GM04503 (cell line): ENCODE results near the gene CCNB1.
"Not testable (repeated sequence)": the region's sequence is repeated elsewhere in the genome, so short reads cannot be mapped to it uniquely, and the experiment has no call there.

Experiments used
- DNase-seq: peaks from one replicate; pipeline ENCODE4 v3.0.0-alpha.2; 2012; ENCODE audit warnings: low read depth

CCNB1 gene

DNA sequence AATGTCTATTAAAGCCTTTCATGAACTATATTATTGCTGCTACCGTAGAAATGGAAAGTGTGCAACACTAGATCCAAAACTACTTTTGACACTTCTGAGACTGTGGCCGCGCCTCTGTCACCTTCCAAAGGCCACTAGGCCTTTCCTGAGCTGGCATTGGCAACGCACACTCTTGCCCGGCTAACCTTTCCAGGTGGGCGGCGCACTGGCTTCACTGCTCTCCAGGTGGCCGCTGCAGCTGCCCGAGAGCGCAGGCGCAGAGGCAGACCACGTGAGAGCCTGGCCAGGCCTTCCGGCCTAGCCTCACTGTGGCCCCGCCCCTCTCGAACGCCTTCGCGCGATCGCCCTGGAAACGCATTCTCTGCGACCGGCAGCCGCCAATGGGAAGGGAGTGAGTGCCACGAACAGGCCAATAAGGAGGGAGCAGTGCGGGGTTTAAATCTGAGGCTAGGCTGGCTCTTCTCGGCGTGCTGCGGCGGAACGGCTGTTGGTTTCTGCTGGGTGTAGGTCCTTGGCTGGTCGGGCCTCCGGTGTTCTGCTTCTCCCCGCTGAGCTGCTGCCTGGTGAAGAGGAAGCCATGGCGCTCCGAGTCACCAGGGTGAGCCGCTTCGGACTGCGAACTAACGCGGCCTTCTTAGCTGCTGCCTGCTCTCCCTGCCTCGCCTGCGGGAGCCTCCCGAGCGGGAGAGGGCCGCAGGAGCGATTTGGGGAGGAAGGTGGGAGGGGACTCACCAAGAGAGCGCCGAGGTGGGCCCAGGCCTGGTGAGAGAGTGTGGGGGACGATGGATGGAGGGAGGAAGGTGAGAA, at the start of gene CCNB1:
CCNB1 (plus strand) TSS at position 465 of the 807 bp plus-strand sequence; CDS start at position 578, 113 bp downstream.
- peak; percentile 73 for DNase-seq

DNA sequence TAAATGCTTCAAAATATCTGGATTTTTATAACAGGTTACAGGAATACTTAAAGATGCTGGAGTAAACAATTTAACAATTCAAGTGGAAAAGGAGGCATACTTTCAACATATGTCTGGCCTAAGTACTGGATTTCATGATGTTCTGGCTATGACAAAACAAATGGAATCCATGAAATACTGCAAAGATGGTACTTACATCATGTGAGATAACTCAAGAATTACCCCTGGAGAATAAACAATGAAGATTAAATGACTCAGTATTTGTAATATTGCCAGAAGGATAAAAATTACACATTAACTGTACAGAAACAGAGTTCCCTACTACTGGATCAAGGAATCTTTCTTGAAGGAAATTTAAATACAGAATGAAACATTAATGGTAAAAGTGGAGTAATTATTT, 37.5 kb upstream of the CCNB1 start:
- peak; percentile 44 for DNase-seq

DNA sequence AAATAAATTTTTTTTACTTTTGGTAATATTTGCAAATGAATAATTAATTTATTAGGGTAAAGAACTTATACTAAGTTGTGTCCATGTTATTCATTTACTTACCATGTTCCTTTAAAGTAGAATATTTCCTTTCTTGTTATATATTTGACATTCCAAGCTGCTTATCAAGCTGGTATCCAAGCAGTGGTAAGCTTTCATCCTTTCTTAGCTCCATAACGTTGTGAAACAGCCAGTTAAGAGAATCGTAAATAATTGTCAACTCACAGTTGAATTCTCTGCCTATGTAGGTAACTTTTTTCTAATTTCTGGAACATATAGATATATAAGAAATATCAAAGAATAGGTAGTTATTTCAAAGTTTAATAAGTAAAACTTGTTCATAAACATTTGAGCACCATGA, 36.7 kb upstream of the CCNB1 start:
- no peak for DNase-seq

DNA sequence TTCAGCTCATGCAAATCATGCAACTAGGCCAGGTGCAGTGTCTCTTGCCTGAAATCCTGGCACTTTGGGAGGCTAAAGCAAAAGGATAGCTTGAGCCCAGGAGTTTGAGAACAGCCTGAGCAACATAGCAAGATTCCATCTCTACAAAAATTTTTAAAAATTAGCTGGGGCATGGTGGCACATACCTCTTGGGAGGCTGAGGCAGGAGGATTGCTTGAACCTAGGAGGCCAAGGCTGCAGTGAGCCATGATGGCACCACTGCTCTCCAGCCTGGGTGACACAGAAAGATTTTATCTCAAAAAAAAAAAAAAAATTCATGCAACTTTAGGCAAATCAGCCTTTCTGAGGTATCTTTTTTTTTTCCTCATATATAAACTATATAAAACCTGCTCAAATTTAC, 35.6 kb upstream of the CCNB1 start:
- DNase-seq: no peak

DNA sequence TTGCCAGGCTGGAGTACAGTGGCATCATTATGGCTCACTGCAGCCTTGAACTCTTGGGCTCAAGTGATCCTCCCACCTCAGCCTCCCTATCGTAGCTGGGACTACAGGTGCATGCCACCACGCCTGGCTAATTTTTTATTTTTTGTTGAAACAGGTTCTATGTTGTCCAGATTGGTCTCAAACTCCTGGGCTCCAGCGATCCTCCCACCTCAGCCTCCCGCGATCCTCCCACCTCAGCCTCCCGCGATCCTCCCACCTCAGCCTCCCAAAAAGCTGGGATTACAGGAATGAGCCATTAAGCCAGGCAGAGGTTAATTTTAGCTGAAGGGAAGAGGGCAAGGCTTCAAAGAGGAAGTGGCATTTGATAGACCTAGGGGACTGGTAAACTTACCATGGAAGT, 32.8 kb upstream of the CCNB1 start:
- DNase-seq: no peak

DNA sequence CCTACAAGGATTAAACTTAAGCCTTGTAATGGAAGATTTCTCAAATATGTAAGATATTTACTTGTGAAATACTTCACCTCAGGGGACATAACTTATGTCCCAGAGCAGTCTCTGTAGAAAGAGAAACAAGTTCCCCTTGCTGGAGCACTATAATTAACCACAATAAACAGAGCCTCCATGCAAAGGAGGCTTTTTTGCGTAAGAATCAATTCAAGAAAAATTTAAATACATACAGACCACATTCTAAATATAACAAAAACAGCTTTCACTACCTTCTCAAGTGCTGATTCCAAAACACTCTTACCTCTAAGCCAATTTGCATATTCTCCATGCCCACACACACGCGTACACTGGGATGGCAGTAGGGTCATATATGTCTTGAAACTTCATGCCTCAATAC, 30.7 kb upstream of the CCNB1 start:
- DNase-seq: peak; percentile 33

DNA sequence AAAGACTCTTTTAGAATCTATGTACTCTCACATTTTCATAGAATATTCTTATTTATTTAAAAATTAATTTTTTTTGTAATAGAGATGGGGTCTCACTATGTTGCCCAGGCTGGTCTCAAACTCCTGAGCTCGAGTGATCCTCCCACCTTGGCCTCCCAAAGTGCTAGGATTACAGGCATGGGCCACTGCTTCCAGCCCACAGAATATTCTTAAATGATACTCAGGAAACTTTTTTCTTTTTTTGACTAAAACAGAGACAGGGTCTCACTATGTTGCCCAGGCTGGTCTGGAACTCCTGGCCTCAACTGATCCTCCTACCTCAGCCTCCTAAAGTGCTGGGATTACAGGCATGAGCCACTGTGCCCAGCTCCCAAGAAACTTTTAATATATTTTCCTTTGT, 29.7 kb upstream of the CCNB1 start:
- not testable (repeated sequence) for DNase-seq

DNA sequence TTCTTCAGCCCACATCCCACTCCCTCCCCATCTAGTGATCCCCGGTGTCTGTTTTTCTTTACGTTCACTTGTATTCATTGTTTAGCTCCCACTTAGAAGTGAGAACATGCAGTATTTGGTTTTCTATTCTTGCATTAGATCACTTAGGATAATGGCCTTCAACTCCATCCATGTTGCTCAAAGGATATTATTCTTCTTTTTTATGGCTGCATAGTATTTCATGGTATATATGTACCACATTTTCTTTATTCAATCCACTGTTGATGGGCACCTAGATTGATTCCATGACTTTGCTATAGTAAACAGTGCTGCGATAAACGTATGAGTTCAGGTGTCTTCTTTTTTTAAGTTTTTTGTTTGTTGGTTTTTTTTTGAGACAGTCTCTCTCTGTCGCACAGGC, 29.1 kb upstream of the CCNB1 start:
- DNase-seq: no peak

DNA sequence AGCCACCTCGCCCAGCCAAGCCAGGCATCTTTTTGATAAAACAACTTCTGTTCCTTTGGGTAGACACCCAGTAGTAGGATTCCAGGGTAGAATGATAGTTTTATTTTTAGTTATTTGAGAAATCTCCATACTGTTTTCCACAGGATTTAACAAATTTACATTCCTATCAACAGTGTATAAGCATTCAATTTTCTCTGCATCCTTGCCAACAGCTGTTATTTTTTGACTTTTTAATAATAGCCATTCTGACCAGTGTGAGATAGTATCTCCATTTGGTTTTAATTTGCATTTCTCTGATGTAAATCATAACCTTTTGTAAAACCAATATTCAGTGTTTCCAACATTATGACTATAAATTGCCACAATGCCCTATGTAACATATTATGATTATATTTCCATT, 28.2 kb upstream of the CCNB1 start:
- DNase-seq: no peak

DNA sequence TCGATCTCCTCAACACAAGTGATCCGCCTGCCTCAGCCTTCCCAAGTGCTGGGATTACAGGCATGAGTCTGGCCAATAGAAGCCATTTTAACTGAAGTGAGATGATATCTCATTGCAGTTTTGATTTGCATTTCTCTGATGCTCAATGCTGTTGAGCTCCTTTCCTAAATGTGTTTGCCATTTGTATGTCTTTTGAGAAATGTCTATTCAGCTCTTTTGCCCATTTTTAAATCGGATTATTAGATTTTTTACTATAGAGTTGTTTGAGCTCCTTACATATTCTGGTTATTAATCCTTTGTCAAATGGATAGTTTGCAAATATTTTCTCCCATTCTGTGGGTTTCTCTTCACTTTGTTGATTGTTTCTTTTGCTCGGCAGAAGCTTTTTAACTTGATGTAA, 26.7 kb upstream of the CCNB1 start:
- not testable (repeated sequence) for DNase-seq

DNA sequence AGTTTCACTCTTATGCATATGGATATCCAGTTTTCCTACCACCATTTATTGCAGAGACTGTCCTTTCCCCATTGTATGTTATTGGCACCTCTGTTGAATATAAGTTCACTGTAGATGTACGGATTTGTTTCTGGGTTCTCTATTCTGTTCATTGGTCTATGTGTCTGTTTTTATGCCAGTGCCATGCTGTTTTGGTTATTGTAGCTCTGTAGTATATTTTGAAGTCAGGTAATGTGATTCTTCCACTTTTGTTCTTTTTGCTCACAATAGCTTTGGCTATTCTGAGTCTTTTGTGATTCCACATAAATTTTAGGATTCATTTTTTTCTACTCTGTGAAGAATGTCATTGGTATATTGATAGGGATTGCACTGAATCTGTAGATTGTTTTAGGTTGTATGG, 26.1 kb upstream of the CCNB1 start:
- DNase-seq: no peak

DNA sequence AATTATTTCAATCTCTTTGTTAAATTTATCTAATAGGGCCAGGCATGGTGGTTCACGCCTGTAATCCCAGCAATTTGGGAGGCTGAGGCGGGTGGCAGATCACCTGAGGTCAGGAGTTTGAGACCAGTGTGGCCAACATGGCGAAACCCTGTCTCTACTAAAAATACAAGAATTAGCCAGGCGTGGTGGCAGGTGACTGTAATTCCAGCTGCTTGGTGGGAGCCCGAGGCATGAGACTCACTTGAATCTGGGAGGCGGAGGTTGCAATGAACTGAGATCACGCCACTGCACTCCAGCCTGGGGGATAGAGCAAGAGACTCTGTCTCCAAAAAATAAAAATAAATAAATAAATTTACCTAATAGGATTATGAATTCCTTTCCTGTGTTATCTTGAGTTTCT, 18.4 kb upstream of the CCNB1 start:
- not testable (repeated sequence) for DNase-seq

DNA sequence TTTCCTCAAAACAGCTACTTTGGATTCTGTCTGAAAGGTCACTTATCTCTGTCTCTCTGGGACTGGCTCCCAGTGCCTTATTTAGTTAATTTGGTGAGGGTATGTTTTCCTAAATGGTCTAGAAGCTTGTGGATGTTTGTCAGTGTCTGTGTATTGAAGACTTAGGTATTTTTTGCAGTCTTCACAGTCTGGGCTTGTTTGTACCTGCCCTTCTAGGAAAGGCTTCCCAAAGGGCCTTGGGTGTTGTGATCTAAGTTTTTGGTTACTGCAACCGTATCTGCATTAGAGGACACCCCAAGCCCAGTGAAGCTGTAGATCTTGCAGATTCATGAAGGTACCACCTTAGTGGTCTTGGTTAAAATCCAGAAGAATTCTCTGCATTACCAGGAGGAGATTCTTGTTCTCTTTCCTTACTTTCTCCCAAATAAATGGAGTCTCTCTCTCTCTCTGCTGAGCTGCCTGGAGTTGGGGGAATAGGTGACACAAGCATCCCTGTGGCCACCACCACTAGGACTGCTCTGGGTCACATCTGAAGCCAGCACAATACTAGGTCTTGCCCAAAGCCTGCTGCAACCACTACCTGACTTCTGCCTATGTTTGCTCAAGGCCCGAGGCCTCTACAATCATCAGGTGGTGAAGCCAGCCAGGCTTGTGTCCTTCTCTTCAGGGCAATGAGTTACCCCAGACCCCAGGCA, 17.8 kb upstream of the CCNB1 start:
- no peak for DNase-seq

DNA sequence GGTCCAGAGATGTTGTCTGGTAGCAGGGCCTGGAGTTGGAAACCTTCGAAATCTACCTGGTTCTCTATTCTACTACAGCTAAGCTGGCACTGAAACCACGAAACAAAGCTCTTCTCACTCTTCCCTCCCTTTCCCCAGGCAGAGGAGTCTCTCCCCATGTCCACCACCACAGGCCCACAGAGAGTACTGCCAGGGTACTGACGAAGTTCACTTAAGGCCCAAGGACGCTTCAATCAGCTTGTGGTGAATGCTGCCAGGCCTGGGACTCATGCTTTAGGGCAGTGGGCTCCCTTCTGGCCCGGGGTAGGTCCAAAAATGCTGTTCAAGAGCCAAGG, 17.3 kb upstream of the CCNB1 start:
- no peak for DNase-seq

DNA sequence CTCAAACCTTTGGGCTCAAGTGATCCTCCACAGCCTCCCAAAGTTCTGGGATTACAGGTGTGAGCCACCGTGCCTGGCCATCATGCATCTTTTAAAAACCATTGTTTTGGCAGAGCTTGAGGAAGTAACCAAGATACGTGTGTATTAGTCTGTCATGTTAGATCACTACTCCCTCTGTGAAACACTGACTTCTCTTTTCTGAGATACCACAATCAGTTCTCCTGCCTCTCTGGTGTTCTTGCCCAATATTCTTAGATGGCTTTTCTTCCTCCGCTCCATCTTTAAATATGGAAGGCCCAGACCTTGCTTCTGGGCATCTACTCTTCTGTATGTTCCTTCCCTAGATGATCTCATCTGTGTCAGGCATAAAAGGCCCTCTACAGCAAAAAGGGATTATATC, 14.2 kb upstream of the CCNB1 start:
- DNase-seq: no peak

DNA sequence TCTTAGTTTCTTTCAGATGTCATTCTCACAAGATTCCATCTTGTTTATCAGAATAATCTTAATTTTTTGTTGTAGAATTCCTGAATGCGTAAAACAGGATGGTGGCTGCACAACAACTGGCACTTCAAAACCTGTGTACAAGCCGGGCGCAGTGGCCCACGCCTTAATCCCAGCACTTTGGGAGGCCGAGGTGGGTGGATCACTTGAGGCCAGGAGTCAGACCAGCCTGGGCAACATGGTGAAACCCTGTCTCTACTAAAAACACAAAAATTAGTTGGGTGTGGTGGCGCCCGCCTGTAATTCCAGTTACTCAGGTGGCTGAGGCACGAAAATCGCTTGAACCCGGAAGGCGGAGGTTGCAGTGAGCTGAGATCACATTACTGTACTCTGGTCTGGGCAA, 10.5 kb upstream of the CCNB1 start:
- DNase-seq: no peak

DNA sequence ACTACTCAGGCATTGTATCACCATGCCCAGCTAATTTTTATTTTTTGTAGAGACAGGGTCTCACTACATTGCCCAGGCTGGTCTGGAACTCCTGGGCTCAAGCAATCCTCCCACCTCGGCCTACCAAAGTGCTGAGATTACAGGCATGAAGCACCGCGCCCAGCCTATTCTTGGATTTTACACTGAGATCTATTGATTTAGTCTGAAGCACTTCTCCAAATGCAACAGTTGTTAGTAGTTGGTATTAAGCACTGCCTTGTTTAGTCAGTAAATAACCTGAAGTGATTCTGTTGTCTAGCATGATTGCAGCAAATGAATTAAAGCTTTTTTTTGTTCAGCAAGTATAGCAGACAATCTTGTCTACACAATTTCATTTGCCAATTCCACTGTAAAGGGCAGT, 8.9 kb upstream of the CCNB1 start:
- DNase-seq: no peak

DNA sequence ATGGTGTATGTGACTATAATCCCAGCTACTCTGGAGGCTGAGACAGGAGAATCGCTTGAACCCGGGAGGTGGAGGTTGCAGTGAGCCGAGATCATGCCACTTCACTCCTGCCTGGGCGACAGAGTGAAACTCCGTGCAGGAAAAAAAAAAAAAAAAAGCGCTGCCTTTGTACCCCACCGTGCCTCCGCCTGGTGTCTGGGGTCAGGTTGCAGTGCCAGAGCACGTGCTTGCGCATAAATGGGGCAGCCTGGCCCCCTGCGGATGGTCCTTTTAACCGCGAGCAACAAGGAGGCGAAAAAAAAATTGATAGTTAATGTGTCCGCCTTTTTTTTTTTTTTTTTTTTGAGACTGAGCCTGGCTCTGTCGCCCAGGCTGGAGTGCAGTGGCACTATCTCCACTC, 6.3 kb upstream of the CCNB1 start:
- DNase-seq: no peak

DNA sequence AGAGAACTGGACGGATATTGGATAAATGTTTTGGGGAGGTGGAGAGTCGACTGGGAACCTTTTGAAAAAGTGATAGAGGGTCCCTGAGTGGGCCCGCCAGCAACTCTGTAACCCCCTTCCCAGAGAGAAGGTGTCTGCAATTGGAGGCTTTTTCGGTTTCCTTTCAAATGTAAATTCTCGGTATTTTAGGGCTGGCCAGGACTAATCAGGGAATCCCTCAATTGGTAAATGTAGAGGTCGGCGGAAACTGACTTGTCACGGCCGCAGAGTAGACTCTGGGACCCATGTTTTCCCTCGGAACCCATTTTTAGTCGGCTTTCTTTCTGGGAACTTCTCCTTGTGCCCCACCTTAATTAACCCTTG, 524 bp downstream of the CCNB1 start:
- no peak for DNase-seq

DNA sequence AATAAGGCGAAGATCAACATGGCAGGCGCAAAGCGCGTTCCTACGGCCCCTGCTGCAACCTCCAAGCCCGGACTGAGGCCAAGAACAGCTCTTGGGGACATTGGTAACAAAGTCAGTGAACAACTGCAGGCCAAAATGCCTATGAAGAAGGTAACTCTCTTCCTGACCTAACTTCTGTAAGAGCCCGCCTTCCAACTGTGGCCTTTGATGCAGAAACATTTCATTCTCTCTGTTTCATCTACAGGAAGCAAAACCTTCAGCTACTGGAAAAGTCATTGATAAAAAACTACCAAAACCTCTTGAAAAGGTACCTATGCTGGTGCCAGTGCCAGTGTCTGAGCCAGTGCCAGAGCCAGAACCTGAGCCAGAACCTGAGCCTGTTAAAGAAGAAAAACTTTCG, 979 bp downstream of the CCNB1 start:
- DNase-seq: no peak

DNA sequence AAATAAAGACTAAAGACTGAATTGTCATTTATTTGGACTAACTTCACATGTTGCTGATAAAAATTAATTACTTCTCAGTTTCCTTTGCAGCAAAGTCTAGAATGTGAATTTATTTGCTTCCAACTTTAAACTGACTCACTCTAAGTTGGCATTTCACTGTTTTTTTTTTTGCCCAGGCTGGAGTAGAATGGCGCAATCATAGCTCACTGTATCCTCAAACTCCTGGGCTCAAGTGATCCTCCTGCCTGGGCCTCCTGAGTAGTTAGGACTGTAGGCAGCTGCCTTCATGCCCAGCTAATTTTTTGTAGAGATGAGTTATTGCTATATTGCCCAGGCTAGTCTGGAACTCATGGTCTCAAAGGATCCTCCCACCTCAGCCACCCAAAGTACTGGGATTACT, 3.5 kb downstream of the CCNB1 start:
- DNase-seq: no peak

DNA sequence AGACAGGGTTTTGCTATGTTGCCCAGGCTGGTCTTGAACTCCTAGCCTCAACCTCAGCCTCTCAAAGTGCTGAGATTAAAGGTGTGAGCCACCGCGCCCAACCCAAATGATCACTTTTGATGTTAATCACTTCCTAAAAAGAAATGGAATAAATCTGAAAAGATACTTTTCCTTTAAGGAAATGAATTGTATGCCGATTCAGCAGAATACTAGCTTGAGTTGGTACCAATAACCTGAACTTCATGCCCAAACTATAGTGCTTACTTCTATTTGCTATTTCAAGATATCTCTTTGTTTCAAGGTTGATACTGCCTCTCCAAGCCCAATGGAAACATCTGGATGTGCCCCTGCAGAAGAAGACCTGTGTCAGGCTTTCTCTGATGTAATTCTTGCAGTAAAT, 4.0 kb downstream of the CCNB1 start:
- no peak for DNase-seq

DNA sequence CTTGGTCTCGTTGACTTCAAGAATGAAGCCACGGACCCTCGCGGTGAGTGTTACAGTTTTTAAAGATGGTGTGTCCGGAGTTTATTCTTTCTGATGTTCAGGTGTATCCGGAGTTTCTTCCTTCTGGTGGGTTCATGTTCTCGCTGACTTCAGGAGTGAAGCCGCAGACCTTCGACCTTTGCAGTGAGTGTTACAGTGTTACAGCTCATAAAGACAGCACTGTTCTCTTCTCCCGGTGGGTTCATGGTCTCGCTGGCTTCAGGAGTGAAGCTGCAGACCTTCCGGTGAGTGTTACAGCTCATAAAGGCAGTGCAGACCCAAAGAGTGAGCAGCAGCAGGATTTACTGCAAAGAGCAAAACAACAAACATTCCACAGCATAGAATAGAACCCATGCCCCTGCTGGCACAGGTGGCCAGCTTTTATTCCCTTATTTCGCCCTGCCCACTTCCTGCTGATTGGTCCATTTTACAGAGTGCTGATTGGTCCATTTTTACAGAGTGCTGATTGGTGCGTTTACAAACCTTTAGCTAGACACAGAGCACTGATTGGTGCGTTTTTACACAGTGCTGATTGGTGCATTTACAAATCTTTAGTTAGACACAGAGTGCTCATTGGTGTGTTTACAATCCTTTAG, 14.8 kb downstream of the CCNB1 start:
- not testable (repeated sequence) for DNase-seq

DNA sequence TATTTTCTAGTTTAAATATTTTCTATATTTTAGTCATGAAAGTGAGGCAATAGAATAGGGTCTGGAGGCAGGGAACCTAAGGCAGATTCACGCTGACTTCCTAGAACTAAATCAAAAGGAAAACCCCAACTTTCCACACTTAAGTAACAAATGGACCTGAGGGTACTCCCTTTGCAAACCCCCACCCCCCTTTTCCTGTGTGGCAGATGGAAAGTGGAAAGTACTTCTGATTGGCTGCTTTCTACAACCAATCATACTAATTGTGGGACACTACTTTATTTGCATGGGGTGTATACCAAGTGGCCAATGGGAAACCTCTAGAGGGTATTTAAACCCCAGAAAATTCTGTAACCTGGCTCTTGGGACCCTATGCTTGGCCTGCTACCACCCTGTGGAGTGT, 17.7 kb downstream of the CCNB1 start:
- no peak for DNase-seq
